UCSD-AML1 (cell line): ENCODE data around the gene TRIO.
"Not testable (repeated sequence)": the region's sequence is repeated elsewhere in the genome, so short reads cannot be mapped to it uniquely, and the experiment has no call there.

Source experiments
- DNase-seq: peaks from one replicate; lab custom pipeline; 2025; ENCODE audit not compliant: unreplicated experiment; lab: John Stamatoyannopoulos, UW

TRIO gene

DNA sequence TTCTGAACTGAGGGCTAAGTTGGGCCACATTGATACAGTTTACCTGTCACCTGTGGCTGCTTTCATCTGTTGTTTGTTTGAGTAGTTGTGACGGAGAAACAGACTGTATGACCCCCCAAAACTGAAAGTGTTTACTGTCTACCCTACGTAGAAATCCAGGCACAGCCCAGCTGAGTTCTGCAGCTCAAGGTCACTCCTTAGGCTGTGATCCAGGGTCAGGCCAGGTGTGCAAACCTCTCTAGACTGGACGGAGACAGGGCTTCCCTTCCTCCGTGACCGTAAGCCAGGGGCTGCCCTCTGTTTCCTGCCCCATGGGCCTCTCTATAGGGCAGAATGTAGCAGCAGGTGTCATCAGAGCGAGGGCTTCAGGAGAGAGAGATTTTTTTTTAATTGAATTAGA lies 230.5 kb downstream of the TRIO start:
- no peak for DNase-seq

DNA sequence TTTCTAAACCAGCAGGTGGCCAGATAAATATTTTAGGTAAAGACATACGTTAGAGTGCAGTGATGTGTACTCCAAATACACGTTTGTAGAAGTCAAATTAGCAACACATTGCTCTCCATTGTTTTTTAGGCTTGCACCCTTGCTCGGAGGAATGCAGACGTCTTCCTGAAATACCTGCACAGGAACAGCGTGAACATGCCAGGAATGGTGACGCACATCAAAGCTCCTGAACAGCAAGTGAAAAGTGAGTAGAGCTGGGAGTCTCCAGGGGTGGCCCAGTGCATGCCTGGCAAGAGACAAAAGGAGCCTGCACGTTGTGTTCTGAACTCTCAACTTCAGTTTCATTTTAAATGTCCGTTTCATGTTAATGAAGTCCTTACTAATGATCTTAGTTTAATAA lies 231.0 kb downstream of the TRIO start:
- no peak for DNase-seq

DNA sequence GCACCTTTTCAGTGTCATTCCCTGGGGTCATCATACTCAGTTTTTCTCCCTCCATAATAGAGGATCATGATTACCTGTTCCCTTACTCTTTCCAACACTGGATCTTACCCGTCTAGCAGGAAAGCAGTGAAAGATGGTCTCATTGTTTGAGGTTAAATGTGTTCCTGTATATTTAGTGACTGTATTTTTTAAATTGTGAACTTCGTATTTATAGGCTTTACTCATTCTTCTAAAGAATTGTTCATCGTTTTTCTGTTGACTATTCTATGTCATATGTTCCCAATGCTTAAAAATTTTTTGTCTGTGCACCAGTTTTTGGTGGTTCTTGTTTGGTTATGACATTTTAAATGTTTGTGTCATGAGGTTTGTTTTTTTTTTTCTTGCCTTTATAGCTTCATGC lies 233.6 kb downstream of the TRIO start:
- DNase-seq: no peak

GRCh38 chr5:14379739-14380497 lies 236.8 kb downstream of the TRIO start:
- DNase-seq: no peak

GRCh38 chr5:14380712-14381111 lies 237.6 kb downstream of the TRIO start:
- no peak for DNase-seq

- no peak for DNase-seq
Measured at GRCh38 chr5:14382640-14383039, 239.5 kb downstream of the TRIO start.

GRCh38 chr5:14383923-14384322 lies 240.8 kb downstream of the TRIO start:
- DNase-seq: no peak

DNA sequence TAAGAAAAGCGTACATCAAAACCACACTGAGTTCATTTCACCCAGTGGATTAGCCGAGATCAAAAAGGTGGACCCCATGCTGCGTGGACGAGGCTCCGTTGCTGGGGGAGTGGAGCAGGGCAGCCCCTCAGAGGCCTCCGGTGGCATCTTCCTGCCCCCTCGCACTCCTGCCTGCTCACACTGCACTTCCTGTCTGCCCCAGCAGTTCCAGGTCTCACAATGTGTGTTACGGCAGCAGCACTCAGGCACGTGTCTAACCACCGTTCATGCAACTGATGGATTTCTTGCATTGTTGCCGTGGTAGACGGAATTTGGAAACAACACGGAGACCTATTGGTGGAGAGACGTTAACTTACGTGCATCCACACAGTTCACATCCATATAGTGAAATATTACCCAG lies 241.9 kb downstream of the TRIO start:
- no peak for DNase-seq

- no peak for DNase-seq
Measured at GRCh38 chr5:14386884-14387624, 243.9 kb downstream of the TRIO start.

DNA sequence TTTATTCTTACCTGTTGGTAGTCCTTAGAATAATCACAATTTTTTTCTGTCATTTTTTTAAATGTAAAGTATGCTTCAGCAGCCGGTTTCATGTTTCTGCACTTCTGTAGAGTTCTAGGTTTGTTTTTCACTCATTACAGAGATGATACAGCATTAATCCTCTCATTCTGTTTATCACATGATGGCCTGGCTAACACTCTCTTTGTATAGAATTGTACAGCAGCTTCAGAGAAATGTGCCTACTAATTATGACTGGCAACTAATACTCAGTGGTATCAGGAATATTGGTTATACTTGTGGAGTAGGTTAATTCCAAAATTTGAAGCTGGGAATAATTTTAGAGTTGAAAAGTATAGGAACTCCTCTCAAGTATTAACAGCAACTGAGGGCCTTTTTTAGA lies 245.6 kb downstream of the TRIO start:
- DNase-seq: no peak

DNA sequence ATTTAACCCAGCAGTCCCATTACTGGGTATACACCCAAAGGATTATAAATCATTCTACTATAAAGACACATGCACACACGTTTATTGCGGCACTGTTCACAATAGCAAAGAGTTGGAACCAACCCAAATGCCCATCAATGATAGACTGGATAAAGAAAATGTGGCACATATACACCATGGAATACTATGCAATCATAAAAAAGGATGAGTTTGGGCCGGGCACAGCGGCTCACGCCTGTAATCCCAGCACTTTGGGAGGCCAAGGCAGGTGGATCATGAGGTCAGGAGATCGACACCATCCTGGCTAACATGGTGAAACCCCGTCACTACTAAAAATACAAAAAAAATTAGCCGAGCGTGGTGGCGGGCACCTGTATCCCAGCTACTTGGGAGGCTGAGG lies 249.4 kb downstream of the TRIO start:
- not testable (repeated sequence) for DNase-seq

- DNase-seq: no peak
Measured at GRCh38 chr5:14394365-14394764, 251.2 kb downstream of the TRIO start.

DNA sequence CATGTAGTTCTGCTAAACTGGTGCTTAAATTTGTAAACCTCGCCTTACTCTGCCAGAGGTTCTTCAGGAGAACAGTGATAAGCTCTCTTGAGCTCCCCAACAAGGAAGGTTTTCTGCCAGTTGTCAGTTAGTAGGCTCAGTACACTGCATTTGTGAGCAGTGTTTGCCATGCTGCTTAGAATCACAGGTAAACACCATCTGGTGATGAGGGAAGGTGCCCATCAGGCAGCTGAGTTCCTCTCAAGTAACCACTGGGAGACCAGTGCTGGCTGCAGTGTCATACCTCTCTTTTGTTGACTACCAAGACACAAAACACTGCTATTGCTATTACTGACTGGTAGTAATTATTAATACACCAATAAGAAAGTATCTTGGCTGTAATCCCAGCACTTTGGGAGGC lies 252.3 kb downstream of the TRIO start:
- DNase-seq: no peak

GRCh38 chr5:14396066-14396465 lies 252.9 kb downstream of the TRIO start:
- DNase-seq: no peak

- DNase-seq: no peak
Measured at GRCh38 chr5:14396737-14397136, 253.6 kb downstream of the TRIO start.

DNA sequence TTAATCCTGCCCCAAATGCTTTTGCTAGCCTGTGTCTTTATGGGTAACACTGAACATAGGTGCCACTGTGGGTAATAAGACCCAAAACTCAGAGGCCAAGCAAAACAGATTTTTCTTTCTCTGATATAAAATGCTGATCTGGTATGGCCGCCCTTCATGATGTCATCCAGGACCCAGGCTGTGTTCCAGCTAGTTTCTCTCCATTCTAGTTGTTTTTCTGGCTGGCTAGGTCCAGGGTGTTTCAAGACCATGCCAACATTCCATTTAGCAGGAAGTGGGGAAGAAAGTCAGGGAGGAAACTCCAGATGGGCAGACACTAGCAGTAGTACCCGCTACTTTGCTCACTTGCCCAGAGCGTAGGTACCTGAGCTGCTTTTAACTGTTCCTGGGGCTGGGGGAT lies 254.6 kb downstream of the TRIO start:
- DNase-seq: no peak

GRCh38 chr5:14399054-14399692 lies 256.0 kb downstream of the TRIO start:
- no peak for DNase-seq

GRCh38 chr5:14400085-14400484 lies 256.9 kb downstream of the TRIO start:
- DNase-seq: no peak

DNA sequence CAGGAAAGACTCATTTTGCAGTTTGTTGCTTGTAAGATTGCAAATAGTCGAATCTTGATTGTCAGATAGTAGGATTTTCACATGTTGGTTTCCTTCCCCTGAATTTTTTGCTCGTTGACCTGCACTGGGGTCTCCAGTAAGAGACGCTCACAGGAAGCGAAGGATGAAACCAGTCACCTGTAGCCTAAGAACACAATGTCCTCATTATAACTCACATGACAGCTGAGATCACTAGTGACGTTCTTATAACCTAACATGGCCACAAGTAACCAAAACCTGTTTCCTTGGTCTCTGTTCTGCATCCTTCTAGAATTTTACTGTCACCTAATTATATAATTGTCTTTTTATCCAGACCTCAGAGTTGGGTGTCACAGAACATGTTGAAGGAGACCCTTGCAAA lies 257.5 kb downstream of the TRIO start:
- no peak for DNase-seq

DNA sequence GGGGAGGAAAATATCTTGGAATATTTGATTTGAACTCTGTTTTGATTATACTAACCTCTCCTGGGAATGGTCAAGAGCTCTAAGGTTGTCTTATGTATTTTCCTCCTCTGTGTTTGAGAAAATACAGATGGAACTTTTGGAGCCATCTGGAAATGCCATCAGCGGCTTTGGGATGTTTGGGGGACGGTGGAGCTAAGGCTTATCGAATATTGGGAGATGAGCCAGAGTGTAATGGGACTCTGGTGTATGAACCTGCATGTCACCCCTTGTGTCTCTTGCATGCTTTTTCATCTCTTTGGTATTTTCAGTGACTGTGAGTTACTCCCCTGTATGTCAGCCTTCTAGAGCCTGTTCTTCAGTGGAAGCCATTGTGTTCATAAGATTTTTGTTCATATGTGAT lies 258.5 kb downstream of the TRIO start:
- no peak for DNase-seq

DNA sequence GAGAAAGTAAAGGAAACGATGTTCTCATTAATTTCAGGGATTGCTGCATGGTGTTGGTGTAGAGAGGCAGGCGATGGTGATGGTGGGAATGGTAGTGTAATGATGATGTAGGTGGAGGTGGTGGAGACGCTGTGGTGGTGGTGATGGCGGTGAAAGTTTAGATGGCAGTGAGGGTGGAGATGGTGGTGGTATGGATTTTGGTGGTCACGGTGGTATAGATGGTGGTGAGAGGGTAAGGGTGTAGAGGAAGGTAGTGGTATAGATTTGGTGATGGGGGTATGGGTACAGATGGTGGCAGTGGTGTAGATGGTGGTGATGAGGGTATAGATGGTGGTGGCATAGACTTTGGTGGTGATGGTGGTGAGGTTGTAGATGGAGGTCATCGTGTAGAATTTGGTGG lies 259.3 kb downstream of the TRIO start:
- no peak for DNase-seq

GRCh38 chr5:14404780-14405179 lies 261.6 kb downstream of the TRIO start:
- DNase-seq: no peak
